HG03066 (cell line): ENCODE data around the gene SLC66A2.
"Not testable (repeated sequence)": the region's sequence is repeated elsewhere in the genome, so short reads cannot be mapped to it uniquely, and the experiment has no call there.

Experiments
- ATAC-seq: cut with Tn5 transposase; IDR thresholded peaks from one replicate; pipeline ENCODE4 v1.9.1; 2021; ENCODE audit warnings: low read depth; ENCODE audit not compliant: unreplicated experiment

The SLC66A2 gene

DNA sequence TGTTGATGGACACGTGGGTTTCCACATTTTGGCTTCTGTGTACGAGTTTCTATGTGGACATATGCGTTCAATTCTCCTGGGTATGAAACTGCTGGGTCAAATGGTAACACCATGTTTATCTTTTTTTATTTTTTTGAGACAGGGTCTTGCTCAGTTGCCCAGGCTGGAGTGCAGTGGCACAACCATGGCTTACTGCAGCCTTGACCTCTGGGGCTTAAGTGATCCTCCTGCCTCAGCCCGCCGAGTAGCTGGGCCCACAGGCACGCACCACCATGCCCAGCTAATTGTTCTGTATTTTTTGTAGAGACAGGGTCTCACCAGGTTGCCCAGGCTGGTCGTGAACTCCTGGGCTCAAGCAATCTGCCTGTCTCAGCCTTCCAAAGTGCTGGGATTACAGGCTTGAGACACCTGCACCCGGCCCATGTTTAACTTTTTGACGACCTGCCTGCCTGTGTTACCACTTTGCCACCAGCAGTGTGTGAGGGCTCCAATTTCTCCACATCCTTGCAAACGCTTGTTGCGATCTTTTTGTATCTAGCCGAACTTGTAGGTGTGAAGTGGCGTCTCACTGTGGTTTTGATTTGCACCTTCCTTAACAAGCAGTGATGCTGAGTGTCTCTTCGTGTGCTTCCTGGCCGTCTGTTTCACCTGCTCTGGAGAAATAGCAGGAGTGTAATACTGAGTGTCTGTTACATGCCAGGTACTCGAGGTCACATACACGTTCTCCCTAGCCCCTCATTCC is 19.9 kb upstream of the SLC66A2 start:
- ATAC-seq: no peak

DNA sequence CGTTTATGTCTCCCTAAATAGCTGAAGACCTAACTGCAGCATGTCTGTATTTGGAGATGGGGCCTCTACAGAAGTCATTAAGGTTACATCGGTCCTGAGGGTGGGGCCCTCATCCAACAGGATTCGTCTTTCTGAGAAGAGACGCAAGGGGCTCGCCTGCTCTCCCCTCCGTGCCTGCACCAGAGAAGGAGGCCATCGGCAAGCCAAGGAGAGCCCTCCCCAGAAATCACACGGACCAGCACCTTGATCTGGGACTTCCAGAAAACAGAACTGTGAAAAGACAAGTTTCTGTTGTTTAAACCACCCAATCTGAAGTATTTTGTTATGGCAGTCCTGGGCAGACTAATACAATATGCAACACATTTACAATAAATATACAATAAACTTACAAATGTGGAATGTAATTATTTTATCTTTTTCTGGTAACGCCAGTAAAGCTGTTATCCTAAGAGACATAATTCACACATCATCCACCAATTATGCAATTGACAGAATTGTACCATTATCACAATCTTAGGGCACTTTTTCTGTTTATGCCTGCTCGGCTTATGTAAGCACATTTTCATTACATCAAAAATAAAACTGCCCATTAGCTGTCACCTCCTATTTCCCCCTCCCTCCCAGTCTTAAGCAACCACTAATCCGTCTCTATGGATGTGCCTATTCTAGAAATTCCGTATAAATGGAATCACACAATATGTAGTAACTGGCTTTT is 19.1 kb upstream of the SLC66A2 start:
- ATAC-seq: no peak

GRCh38 chr18:79965119-79965902 is 13.9 kb upstream of the SLC66A2 start:
- no peak for ATAC-seq

- peak; percentile 85 for ATAC-seq
Observed at GRCh38 chr18:79964330-79965118, 13.1 kb upstream of the SLC66A2 start, which contains the start of gene HSBP1L1. Gene HSBP1L1, plus strand, starts transcription at chr18:79964643. Its CDS starts 93 bp downstream, at chr18:79964736.

DNA sequence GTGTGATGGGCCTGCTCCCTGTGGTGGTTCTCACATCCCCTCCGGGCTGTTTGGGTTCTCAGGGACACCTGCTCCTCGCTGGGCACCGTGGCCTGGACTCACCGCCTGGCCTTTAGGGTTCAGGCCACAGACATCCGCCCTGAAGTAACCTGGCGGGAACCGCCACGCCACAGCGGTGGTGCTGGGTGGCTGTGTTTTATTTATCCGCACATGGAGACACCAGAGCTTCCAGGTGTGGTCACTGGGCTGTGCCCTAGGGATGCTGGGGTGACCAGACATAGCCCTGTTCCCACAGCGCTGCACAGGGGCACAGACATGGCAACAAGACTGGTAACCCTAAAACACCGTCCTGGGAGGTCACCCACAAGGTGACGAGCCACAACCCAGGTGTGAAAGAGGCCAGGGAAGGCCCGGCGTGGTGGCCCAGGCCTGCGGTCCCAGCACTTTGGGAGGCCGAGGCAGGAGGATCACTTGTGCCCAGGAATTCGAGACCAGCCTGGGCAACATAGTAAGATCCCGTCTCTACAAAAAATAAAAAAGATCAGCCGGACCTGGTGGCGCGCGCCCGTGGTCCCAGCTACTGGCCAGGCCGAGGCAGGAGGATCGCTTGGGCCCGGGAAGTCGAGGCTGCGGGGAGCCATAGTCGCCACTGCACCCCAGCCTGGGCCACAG is 12.3 kb upstream of the SLC66A2 start:
- ATAC-seq: no peak

- ATAC-seq: no peak
Observed at GRCh38 chr18:79962835-79963657, 11.6 kb upstream of the SLC66A2 start.

DNA sequence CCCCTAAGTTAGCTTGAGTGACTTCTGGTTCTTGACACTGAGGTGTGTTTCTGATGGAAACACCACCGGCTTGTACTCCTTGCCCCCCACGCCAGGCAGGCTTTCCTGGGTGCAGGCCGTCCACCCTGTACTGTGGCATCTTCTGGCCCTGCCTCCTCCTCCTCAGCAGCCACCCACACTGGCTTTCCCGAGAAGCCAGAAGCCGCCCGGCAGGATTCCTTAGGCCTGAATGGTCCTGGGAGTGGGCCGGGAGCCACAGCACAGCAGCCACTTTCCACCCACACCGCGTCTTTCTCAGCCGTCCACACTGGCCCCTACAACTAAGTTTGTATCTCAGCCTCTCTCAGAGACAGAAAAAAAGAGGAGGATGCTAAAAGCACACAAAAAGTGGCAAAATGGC is 10.9 kb upstream of the SLC66A2 start:
- ATAC-seq: no peak

DNA sequence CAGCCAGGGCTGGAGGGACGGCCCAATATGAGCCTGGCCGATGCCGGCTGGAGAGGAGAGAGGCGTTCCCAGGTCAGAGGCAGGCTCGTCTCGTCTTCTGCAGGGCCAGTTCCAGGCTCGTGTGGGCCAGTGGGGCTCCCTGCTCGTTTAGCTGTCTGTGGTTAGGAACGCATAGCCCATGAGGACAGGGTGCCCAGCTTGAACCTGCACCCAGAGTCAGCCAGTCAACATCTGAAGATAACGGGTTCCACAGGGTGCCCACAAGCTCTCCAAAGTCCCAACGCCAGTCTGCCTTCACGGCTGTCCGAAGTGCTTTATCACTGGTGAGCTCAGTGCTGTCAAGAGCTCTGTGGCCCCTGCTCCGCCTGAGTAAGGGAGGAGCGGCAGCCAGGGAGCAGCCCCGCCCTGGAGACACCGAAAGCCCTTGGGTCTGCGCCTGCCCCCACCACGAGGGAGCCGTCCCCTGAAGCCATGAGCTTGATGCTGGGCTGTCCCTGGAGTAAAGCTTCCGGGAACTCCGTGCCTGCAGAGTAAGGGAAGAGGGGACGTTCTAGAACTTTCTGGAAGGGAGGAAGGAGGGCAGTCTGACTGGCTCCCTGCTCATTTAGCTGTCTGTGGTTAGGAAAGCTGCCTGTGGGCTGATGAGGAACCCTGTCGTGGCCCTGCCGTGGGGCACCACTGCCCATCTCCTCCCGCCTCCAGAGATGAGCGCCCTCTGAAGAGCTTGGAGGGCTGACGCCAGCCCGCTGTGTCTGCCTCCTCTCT is 10.3 kb upstream of the SLC66A2 start:
- no peak for ATAC-seq

GRCh38 chr18:79960921-79961526 is 9.6 kb upstream of the SLC66A2 start:
- no peak for ATAC-seq

DNA sequence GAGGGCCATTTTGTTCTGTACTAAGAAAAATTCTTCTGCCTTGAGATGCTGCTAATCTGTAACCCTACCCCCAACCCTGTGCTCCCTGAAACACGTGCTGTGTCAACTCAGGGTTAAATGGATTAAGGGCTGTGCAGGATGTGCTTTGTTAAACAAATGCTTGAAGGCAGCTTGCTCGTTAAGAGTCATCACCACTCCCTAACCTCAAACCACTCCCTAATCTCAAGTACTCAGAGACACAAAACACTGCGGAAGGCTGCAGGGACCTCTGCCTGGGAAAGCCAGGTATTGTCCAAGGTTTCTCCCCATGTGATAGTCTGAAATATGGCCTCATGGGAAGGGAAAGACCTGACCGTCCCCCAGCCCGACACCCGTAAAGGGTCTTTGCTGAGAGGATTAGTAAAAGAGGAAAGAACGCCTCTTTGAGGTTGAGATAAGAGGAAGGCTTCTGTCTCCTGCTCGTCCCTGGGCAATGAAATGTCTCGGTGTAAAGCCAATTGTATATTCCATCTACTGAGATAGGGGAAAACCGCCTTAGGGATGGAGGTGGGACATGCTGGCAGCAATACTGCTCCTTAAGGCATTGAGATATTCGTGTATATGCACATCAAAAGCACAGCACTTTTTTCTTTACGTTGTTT is 8.8 kb upstream of the SLC66A2 start:
- not testable (repeated sequence) for ATAC-seq

- ATAC-seq: no peak
Observed at GRCh38 chr18:79958981-79959380, 7.5 kb upstream of the SLC66A2 start.

- no peak for ATAC-seq
Observed at GRCh38 chr18:79956276-79956675, 4.8 kb upstream of the SLC66A2 start.

- no peak for ATAC-seq
Observed at GRCh38 chr18:79955302-79956075, 4.0 kb upstream of the SLC66A2 start.

DNA sequence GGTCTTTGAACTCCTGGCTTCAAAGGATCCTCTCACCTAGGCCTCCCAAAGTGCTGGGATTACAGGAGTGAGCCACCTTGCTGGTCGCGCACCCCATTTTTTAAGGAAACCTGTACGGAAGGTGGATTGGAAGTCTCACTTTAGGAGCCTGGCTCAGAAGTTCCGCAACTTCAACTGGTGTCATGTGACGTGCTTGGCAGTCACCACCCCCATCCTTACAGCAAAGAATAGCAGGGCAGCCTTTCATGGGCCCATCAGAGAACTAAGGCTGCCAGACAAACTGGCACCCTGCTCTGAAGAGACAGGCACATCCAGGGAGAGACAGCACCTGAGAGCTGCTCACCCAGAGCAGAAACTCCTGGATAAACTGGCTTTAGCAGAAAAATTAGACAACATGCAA is 3.3 kb upstream of the SLC66A2 start:
- ATAC-seq: no peak

DNA sequence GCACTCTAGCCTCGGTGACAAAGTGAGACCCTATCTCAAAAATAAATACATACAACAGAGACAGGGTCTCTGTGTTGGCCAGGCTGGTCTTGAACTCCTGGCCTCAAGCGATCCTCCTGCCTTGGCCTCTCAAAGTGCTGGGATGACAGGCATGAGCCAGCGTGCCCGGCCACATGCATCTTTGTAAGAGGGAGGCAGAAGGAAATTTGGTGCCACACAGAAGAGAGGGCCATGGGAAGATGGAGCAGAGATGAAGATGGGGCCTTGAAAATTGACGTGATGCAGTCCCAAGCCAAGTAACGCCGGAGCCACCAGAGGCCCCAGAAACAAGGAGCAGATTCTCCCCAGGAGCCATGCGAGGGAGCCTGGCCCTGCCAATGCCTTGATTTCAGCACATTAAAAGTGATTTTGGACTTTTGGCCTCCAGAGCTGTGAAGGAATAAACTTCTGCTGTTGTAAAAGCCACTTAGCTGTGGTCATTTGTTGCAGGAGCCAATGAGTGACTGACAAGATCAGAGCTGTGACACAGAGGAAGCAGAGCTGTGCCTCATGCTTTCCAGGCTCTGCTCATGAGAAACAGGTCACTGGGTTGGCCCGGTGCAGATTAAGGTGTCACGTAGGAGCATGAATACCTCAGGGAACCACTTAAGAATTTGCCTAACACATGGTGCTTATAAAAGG is 2.7 kb upstream of the SLC66A2 start:
- no peak for ATAC-seq

DNA sequence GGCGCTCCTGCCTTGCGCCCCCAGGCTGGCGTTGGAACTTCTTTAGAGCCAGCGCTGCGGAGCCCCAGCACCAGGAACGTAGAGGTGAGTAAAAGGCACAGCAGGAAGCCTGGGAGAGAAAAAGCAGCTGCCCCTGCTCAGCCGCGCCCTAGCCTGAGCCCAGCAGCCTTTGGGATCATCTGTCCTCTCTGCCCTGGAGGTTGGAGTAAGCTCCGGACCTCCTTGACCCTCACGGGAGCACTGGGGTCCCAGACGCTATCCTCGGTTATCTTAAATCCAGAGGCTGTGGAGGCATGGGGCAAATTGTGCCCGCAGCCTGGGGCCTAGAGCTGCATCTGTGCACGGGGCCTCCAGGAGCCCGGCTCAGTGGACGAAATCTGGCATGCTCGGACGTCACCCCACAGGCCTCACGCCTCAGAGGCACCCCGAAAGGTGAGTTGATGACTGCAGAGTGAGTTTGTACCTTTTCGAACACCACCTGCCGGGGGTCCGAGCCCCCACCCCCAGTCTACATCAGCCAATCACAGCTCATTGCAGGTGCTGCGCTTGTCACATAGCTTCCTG is 1.6 kb upstream of the SLC66A2 start:
- ATAC-seq: no peak
